Panc1 (cell line): Measurements from ENCODE around the gene PDLIM4.

ENCODE experiments used
- POLR2AphosphoS5 ChIP-seq: IDR thresholded peaks from 2 replicates; pipeline ENCODE4 v1.6.1; 2012; ENCODE audit warnings: mild to moderate bottlenecking, low read depth, low read length, moderate library complexity
- REST ChIP-seq, 2 experiments: IDR thresholded peaks; 2 replicates each; pipeline ENCODE4 v1.6.1; 2011 to 2012; ENCODE audit warnings: low read depth in 2 of 2, control low read depth in 1 of 2, low read length in 1 of 2, mild to moderate bottlenecking in 1 of 2, moderate library complexity in 1 of 2; ENCODE audit not compliant: insufficient read depth in 1 of 2
- SIN3A ChIP-seq: IDR thresholded peaks from 2 replicates; pipeline ENCODE4 v1.6.1; 2012; ENCODE audit warnings: low read depth, mild to moderate bottlenecking, low read length, moderate library complexity, borderline replicate concordance; ENCODE audit not compliant: insufficient read depth
- TCF7L2 ChIP-seq: IDR thresholded peaks from 2 replicates; pipeline ENCODE4 v1.6.1; 2011; ENCODE audit warnings: mild to moderate bottlenecking, low read depth, low read length, inconsistent platforms
- TF ChIP-seq, protein P1 (sequence below): fragments of 450-650 bp; IDR thresholded peaks from 2 replicates; pipeline ENCODE4 v1.5.1; 2017; ENCODE audit warnings: mild to moderate bottlenecking

- TF ChIP-seq, protein P1, sequence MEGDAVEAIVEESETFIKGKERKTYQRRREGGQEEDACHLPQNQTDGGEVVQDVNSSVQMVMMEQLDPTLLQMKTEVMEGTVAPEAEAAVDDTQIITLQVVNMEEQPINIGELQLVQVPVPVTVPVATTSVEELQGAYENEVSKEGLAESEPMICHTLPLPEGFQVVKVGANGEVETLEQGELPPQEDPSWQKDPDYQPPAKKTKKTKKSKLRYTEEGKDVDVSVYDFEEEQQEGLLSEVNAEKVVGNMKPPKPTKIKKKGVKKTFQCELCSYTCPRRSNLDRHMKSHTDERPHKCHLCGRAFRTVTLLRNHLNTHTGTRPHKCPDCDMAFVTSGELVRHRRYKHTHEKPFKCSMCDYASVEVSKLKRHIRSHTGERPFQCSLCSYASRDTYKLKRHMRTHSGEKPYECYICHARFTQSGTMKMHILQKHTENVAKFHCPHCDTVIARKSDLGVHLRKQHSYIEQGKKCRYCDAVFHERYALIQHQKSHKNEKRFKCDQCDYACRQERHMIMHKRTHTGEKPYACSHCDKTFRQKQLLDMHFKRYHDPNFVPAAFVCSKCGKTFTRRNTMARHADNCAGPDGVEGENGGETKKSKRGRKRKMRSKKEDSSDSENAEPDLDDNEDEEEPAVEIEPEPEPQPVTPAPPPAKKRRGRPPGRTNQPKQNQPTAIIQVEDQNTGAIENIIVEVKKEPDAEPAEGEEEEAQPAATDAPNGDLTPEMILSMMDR, result no peak
- TF ChIP-seq POLR2AphosphoS5 (no peak), TCF7L2 (no peak), REST (IDR thresholded peaks at IDR 0.05; ENCODE audit: insufficient read depth in 1 of 2, low read depth in 2 of 2, low read length in 1 of 2) (no peak), SIN3A (no peak)
These were observed 43.8 kb upstream of the PDLIM4 start for GRCh38 chr5:132213666-132214065.
